GM19328 (cell line): ENCODE measurements around the gene SH3TC1.

Experiments
- ATAC-seq: cut with Tn5 transposase; IDR thresholded peaks from one replicate; pipeline ENCODE4 v1.9.1; 2021; ENCODE audit warnings: mild to moderate bottlenecking, moderate library complexity; ENCODE audit not compliant: unreplicated experiment

SH3TC1 gene

GRCh38 chr4:8272472-8273428 is 73.7 kb downstream of the SH3TC1 start:
- no peak for ATAC-seq

DNA sequence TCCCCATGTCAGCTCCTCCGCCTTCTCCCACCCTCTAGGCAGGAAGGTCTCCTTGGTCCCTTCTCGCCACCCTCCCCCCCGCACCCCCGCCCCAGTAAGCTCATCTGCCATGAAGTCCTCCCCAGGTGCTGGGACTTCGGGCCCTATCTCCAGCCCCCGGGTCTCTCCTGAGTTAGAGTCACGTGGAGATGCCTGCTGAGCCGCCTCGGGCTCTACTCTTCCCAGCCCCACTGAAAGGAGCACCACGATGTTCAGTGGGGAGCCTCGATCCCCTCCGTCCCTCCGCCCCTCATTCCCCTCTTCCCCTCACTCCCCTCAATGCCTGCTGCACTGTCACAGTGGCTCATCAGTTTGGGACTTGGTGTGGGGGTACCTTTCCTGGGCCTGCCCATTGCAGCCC is 74.4 kb downstream of the SH3TC1 start:
- ATAC-seq: no peak

GRCh38 chr4:8274066-8274652 is 75.1 kb downstream of the SH3TC1 start:
- no peak for ATAC-seq

DNA sequence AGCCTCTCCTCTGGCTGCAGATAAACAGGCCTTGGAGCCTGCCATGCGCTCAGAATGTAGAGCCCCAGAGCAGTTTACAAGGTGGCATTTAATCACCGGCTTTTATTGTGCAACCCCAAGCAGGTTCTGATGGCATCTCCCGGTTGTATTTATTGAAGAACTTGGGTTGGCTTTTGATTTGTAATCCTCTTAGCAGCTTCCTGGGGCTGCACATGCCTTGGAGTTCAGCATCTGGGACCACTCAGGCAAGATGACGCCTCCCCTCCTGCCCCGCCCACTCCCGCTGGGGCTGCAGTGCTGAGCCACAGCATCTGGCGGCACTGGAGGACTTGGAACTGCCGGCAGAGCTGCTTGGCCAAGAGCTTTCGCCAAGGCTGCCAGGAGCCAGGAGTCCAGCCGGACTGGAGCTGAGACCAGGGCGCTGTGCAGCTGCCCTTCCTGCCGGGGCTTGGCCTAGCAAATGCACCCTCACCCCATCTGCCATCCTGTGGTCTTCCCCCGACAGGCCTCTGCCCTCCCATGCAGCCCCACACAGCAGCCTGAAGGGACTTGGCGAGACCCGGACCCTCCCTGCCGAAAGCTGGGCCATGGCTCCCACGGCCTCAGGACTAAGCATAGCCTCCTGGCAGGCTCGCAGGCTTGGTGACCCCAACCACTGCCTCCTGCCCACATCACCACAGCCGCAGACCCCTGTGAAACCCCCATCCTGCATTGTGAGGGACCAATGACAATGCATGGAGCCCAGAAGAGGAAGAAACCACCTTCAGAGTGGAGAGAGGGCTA is 75.9 kb downstream of the SH3TC1 start:
- ATAC-seq: no peak

DNA sequence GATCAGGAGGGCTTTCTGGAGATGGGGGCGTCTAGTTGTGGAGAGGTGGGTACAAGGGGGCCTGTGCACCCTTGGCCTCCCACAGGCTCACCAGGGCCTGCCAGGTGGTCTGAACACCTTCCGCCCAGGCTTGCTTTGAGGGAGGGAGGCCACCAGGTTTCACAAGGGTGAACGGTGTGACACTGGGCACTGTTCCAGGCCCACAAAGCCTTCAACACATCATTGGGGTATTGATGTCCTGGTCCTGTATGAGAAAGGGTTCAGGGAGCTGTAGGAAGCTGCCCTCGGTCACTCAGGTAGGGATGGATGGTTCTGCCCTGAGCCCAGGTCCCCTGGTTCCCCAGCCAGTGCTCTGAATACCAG is 76.4 kb downstream of the SH3TC1 start:
- no peak for ATAC-seq

- ATAC-seq: no peak
Observed at GRCh38 chr4:8276358-8277240, 77.5 kb downstream of the SH3TC1 start.

GRCh38 chr4:8277356-8278008 is 78.4 kb downstream of the SH3TC1 start:
- no peak for ATAC-seq

DNA sequence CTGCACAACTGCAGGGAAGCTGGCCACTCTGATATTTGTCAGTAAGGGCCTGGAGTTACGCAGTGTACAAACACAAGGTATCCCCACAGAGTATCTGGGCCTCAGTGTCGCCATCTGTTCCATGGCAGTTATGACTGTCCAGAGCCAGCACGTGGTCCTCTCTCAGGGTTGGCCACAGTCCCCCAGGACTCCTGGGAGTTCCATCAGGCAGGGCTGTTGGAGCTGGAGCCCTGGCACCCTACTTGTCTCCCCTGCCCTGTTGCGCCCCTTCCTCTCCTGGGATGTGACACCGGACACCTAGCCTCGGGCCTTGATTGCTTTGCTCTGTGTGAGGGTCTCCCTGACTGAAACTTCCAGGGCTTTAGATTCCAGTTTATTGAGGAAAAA is 78.9 kb downstream of the SH3TC1 start:
- ATAC-seq: no peak

DNA sequence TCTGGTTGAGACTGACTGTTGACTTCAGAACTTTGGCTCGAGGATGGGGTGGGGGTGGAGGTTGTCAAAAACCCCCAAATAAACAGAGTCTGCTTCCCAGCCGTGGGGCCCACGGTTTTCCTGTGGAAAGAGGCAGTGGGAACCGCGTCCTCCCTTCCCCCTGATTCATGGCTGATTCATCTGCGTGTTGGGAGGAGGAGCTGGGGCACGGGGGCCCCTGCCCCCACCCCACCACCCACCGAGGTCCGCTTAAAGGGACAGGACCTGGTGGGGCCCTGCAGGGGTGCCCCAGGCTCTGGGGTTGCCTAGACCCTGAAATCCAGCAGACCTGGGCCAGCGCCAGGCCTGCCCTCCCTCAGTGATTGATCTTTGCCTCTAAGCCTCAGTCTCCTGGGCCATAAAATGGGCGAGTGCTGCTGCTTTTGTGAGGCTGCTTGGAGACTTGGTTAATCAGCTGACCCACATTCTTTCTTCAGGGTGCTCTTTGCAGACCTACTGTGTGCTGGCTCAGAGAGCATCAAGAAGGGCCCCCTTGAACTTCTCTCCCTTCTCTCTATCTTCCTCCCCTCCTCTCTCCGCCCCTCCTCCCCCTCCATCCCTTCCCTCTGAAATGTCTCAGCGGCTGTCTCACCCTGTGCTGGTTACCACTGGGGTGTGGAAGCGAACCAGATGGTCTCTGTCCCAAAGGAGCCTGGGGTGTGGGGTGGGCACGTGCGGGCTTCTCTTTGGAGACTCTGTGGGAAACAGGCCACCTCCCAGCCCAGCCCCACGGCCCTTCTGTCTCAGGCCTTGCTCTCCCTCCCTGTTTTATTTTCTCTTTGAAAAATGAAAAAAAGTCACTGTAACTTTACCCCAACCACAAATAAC is 79.6 kb downstream of the SH3TC1 start:
- no peak for ATAC-seq

GRCh38 chr4:8279321-8280157 is 80.4 kb downstream of the SH3TC1 start:
- ATAC-seq: no peak

DNA sequence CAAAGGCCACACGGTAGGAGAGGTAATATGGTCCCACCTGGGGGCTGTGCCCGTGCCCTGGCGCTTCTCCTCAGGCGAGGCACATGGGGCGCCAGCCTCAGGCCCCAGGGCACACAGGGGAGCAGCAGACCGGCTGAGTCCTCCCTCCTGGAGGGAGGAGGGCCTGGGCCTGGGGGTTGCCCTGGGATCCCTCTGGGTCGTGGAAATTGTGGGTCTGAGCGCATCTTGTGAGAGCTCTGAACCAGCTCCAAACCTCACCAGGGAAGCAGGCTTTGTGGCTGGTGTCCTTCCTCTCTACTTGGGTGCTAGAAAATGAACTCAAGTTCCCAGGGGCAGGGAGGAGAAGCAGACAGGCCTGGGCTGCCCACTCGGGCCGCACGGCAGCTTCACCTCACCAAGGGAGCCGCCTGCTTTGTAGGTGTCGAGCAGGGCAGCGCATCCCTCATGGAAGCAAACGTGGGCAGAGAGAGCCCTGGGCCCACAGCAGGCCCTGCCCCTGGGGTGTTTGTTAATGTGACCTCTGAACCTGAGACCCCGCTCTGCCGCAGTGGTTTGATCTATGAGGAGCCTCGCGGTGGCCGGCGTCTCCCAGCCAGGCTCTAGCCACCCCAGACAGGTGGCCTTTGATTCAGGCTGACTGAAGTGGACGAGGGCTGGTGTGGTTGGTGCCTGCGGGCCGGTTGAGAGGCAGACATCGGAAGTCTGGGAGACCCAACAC is 81.2 kb downstream of the SH3TC1 start:
- no peak for ATAC-seq

DNA sequence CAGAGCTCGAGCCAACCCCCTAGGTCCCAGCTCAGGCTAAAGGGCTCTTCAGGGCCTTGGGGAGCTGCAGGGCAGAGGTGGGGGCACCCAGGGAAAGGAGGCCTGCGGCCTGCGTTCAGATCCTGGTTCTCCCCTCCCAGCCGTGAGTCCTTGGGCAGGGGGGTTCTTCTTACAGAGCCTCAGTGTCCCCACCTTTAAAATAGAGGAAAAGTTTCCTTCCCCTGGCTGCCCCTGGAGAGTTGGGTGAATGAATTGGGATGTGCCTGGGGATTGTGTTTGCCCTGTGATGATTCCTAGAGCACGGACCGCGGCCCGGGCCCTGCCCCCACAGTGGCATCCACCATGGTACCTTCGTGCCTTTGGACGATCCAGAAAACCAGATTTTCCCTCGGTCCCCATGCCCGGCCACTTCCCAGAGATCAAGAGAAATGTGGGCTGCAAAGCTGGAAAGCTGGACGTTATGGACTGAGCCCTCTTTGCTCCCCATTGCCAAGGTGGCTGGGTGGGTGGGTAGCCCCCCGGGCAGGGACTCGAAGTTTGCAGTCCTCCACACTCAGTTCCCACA is 81.9 kb downstream of the SH3TC1 start:
- no peak for ATAC-seq

GRCh38 chr4:8281519-8282133 is 82.5 kb downstream of the SH3TC1 start:
- ATAC-seq: no peak

- ATAC-seq: no peak
Observed at GRCh38 chr4:8282134-8282641, 83.1 kb downstream of the SH3TC1 start.

DNA sequence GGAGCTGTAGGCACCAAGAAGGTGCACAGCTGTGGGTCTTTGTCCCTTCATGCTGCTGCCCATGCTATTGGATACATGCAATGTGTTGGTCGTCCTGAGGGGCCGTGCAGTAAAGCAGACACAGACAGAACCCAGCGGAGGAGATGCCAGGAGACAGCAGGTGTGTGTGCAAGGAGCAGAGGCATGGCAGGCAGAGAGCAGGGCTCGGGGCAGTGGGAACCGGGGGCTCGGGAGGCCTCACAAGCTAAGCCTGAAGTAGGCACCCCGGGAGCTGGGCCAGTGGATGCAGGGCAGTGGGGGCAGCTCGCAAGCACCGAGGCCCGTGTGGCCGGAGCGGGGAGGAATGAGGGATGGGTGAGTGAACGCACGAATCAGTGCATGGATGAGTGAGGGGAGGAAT is 83.7 kb downstream of the SH3TC1 start:
- no peak for ATAC-seq

DNA sequence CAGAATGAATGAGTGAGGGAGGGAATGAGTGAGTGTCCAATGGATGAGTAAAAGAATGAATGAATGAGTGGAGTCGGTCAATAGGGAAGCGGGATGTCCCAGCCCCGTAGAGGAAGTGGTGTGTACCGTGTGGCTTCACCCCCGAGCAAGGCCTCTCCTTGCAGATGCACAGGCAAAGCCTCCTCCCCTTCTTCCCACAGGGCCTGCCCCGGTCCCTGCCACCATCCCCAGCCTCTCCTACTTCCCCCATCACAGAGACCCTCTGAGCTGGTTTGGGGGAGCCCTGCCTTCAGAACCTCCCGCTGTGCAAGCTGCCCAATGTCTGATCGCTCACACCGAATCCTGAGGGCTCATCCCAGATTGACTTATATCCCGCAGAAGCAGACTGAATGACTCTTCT is 84.1 kb downstream of the SH3TC1 start:
- ATAC-seq: no peak

DNA sequence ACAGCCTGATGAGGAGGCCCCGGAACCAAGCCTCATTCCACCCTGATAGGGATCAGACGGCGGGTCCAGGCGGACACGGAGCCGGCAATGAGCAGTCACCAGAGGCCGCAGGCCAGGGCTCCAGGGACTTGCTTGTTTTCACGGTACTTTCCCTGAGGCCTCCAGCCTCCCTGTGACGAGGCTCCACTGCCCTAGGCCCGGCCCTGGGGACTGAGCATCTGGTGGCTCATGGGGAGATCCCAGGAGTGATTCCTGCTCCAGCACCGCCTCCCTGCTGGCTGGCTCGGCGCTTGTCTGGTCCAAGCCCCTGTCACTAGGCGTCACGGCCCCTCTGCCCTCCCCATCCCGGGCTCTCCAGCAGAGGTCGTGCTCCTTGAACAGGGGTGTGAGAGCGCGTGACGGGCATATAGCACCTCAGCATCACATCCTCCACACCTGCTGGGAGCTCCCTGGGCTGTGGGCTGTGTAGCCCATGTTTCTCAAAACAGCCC is 84.6 kb downstream of the SH3TC1 start:
- no peak for ATAC-seq
